Natural killer cell treated with Interleukin-12 subunit alpha and Interleukin-12 subunit beta and Interleukin-15 and Interleukin-18, amount 100 ng/mL, for 72 hours (primary cell): ENCODE measurements around the gene C3orf38. TPM values are rescaled to one million over a fixed set of nuclear protein-coding genes. Genes with fewer than 3 reads are reported as not detected.
"Not testable (repeated sequence)": the region's sequence is repeated elsewhere in the genome, so short reads cannot be mapped to it uniquely, and the experiment has no call there.

Source experiments
- ATAC-seq, 2 donors: fragments of 150-1000 bp; cut with Tn5 transposase in 1 of 2; sonication (Bioruptor Pico), chemical (Tn5 transposase) in 1 of 2; 2 replicates each; pipeline ENCODE4 v1.10.0; 2021
- DNase-seq: peaks from one replicate; pipeline ENCODE4 v3.0.0; 2022; ENCODE audit warnings: low spot score
- H3K27ac Mint-ChIP-seq, 2 donors: 1 replicate in 1 of 2; 2 replicates in 1 of 2; pipeline ENCODE4 v1.8.0; 2022; ENCODE audit warnings: mixed read lengths in 2 of 2, mild to moderate bottlenecking in 1 of 2, moderate library complexity in 1 of 2
- H3K27me3 Mint-ChIP-seq, 2 donors: 1 replicate in 1 of 2; 2 replicates in 1 of 2; pipeline ENCODE4 v1.8.0; 2022; ENCODE audit warnings: mixed read lengths in 2 of 2
- H3K36me3 Mint-ChIP-seq: one replicate; pipeline ENCODE4 v1.8.0; 2022; ENCODE audit warnings: mixed read lengths
- H3K4me1 Mint-ChIP-seq, 2 donors: 1 replicate in 1 of 2; 2 replicates in 1 of 2; pipeline ENCODE4 v1.8.0; 2022; ENCODE audit warnings: low read depth in 2 of 2, mixed read lengths in 2 of 2, mild to moderate bottlenecking in 1 of 2
- H3K4me3 Mint-ChIP-seq: one replicate; pipeline ENCODE4 v1.8.0; 2022; ENCODE audit warnings: mixed read lengths
- H3K9me3 Mint-ChIP-seq: 2 replicates; pipeline ENCODE4 v1.8.0; 2022; ENCODE audit warnings: mixed read lengths
- total RNA-seq, 2 donors: library from RNA; stranded (reverse); gene quantifications; one replicate each; pipeline ENCODE4 v1.2.3, GENCODE V29; 2022

Gene C3orf38
- total RNA-seq, result 10 to 100 TPM; 22.5 to 35.1 TPM

DNA sequence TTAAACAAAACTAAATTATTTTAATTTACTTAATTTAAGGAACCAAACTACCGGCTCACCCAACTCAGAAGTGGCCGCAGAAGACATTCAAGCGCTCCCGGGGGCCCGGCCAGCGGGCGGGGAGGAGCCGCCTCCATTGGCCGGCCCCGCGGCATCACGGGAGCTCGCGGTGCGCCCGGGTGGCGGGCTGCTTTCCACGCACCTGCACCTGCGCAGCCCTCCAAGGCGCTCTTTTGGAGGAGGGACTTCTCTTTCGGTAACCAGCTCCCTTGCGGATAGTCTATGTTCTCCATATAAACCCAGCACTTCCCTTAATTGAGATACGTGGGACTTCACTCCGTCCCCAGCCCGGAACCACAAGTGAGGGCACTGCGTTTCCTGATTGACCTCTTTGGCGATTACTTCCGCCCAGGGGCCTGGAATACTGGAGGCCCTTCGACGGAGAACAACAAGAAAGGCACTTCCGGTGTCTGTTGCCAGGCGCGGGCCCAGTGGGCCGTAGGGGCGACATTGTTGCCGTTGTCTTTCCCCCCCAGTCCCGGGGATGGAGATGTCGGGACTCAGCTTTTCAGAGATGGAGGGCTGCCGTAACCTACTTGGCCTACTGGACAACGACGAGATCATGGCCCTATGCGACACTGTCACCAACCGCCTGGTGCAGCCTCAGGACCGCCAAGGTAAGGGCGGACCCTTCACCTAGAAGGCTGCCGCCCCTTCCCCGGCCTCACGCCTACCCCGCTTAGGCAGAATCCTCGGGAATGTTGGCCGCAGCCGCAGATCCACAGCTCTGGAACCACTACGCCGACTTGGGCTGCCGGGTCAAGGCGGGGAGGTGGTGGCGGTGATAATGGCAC lies at the start of gene C3orf38:
Gene C3orf38, plus strand, starts transcription at position 451 of the 854 bp plus-strand sequence. Its CDS starts 94 bp downstream, at position 545.
- Mint-ChIP-seq H3K9me3 (no peaks in the 10 kb centered on the region), H3K36me3 (no peaks in the 10 kb centered on the region), H3K27me3 (no peaks in the 10 kb centered on the region), H3K4me1 (peaks cover 18 to 29% of the 10 kb centered on the region in 2 donors), H3K27ac (peak within 1 kb of the TSS; percentile 94 to 96), H3K4me3 (peak within 1 kb of the TSS; percentile 96)
- ATAC-seq, result peak; percentile 93 to 95
- DNase-seq, result peak; percentile 87

DNA sequence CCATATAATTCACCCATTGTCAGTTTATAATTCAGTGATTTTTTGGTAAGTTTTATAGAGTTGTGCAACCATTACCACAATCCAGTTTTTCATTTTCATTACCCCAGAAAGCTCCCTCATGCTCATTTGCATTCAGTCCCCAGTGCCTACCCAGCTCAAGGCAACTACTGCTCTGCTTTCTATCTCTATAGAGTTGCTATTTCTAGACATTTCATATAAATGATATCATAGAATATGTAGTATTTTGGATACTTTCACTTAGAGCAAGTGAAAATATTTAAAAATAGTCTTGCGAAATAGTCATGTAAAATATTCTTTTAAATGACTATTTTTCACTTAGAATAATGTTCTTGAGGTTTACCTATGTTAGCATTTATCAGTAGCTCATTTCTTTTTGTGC lies 48.6 kb upstream of the C3orf38 start:
- ATAC-seq (no peak), DNase-seq (no peak)
- no peaks in the 10 kb centered on the region for H3K27me3 Mint-ChIP-seq
- H3K4me3 Mint-ChIP-seq, result no peak overlapping the region
- H3K9me3 Mint-ChIP-seq, result peaks cover 6% of the 10 kb centered on the region
- H3K36me3 Mint-ChIP-seq, result peaks cover 25% of the 10 kb centered on the region
- H3K27ac Mint-ChIP-seq, result no peak overlapping the region
- H3K4me1 Mint-ChIP-seq, result peaks cover 26 to 34% of the 10 kb centered on the region in 2 donors

GRCh38 chr3:88105325-88105724 lies 44.4 kb upstream of the C3orf38 start:
- no peak for ATAC-seq
- H3K4me3 Mint-ChIP-seq, result no peak overlapping the region
- H3K27me3 Mint-ChIP-seq, result no peaks in the 10 kb centered on the region

GRCh38 chr3:88112289-88112688 lies 37.5 kb upstream of the C3orf38 start:
- H3K4me1 Mint-ChIP-seq, result peaks cover 19 to 41% of the 10 kb centered on the region in 2 donors
- no peaks in the 10 kb centered on the region for H3K9me3 Mint-ChIP-seq
- ATAC-seq, result no peak
- H3K36me3 Mint-ChIP-seq, result peaks cover 18% of the 10 kb centered on the region
- DNase-seq, result no peak
- no peak overlapping the region for H3K4me3 Mint-ChIP-seq
- H3K27ac Mint-ChIP-seq, result no peak overlapping the region
- H3K27me3 Mint-ChIP-seq, result no peaks in the 10 kb centered on the region

More at GRCh38 chr3:88105325-88105724, 44.4 kb upstream of the C3orf38 start:
- Mint-ChIP-seq H3K36me3 (peaks cover 6% of the 10 kb centered on the region), H3K27ac (no peak overlapping the region), H3K9me3 (peaks cover 3% of the 10 kb centered on the region), H3K4me1 (peaks cover 26 to 36% of the 10 kb centered on the region in 2 donors)
- no peak for DNase-seq

GRCh38 chr3:88113311-88114162 lies 36.2 kb upstream of the C3orf38 start:
- no peak for DNase-seq
- H3K4me1 Mint-ChIP-seq, result peaks cover 23 to 44% of the 10 kb centered on the region in 2 donors
- H3K36me3 Mint-ChIP-seq, result peaks cover 30% of the 10 kb centered on the region
- H3K4me3 Mint-ChIP-seq, result no peak overlapping the region
- ATAC-seq, result peak; percentile 77 to 85
- no peaks in the 10 kb centered on the region for H3K9me3 Mint-ChIP-seq
- H3K27ac Mint-ChIP-seq, result no peak overlapping the region
- H3K27me3 Mint-ChIP-seq, result no peaks in the 10 kb centered on the region

- no peak overlapping the region for H3K4me3 Mint-ChIP-seq
- ATAC-seq, result peak in 1 of 2 donors; percentile 86
Measured at GRCh38 chr3:88114878-88115549, 34.7 kb upstream of the C3orf38 start.

GRCh38 chr3:88117683-88118082 lies 32.1 kb upstream of the C3orf38 start:
- ATAC-seq (no peak), DNase-seq (no peak)
- H3K4me1 Mint-ChIP-seq, result peaks cover 27 to 45% of the 10 kb centered on the region in 2 donors
- H3K27me3 Mint-ChIP-seq, result no peaks in the 10 kb centered on the region
- H3K36me3 Mint-ChIP-seq, result peaks cover 31% of the 10 kb centered on the region
- H3K9me3 Mint-ChIP-seq, result no peaks in the 10 kb centered on the region
- H3K27ac Mint-ChIP-seq, result no peak overlapping the region
- no peak overlapping the region for H3K4me3 Mint-ChIP-seq

More at GRCh38 chr3:88114878-88115549, 34.7 kb upstream of the C3orf38 start:
- Mint-ChIP-seq H3K4me1 (peaks cover 18 to 39% of the 10 kb centered on the region in 2 donors), H3K9me3 (no peaks in the 10 kb centered on the region), H3K27ac (peak overlapping the region; percentile 4 to 61), H3K27me3 (no peaks in the 10 kb centered on the region), H3K36me3 (peaks cover 31% of the 10 kb centered on the region)
- no peak for DNase-seq

- H3K9me3 Mint-ChIP-seq, H3K27ac Mint-ChIP-seq, H3K27me3 Mint-ChIP-seq, H3K4me3 Mint-ChIP-seq, ATAC-seq, DNase-seq: not testable (repeated sequence)
- peaks cover 31% of the 10 kb centered on the region for H3K36me3 Mint-ChIP-seq
- peaks cover 28 to 41% of the 10 kb centered on the region in 2 donors for H3K4me1 Mint-ChIP-seq
Measured at GRCh38 chr3:88118603-88119002, 31.2 kb upstream of the C3orf38 start.

- no peaks in the 10 kb centered on the region for H3K27me3 Mint-ChIP-seq
- H3K36me3 Mint-ChIP-seq, result peaks cover under 1% of the 10 kb centered on the region
- H3K27ac Mint-ChIP-seq, result no peak overlapping the region
- peaks cover 16% of the 10 kb centered on the region in 2 donors for H3K4me1 Mint-ChIP-seq
- no peak overlapping the region for H3K4me3 Mint-ChIP-seq
- no peak for DNase-seq
- no peak for ATAC-seq
- H3K9me3 Mint-ChIP-seq, result no peaks in the 10 kb centered on the region
Measured at GRCh38 chr3:88123526-88123925, 26.2 kb upstream of the C3orf38 start.

DNA sequence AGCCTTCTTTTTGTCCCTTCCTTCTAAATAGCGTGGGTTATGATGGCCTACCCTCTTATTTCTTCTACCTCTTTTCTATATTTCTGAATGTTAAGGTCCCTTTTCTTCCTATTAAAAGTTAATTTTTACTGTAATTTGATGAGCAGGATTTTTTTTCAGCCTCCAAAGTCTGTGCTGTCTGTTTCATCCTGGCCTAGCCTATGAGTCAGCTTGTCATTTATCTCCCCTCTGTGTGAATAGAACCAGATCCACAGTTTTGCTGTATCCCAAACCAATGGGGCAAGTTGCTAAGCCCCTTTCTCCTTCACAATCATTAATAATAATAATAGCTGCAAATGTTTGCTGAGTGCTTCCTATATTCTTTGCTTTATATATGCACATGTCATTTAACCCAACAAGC lies 18.1 kb upstream of the C3orf38 start:
- Mint-ChIP-seq H3K9me3 (no peaks in the 10 kb centered on the region), H3K27ac (no peak overlapping the region), H3K36me3 (peaks cover 9% of the 10 kb centered on the region), H3K4me3 (no peak overlapping the region), H3K27me3 (no peaks in the 10 kb centered on the region), H3K4me1 (peaks cover 4 to 9% of the 10 kb centered on the region in 2 donors)
- ATAC-seq (no peak), DNase-seq (no peak)

DNA sequence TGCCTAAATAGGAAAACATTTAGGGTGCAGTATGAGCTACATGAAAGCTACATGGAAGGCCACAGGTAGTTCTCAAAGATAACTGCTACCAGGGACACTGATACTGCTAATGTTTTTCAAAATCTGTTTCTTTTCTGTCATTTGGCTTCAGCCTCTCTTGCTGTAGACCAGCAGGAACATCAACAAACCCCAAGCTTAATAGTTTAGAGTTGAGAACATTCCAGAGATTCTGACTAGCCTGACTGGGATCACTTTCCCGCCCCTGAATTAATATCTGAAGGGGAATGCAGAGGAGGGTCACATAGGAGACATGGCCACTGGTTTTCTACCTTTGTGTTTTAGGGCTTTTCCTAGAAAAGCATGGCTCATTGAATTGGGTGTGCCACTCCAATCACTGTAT lies 16.9 kb upstream of the C3orf38 start:
- H3K4me1 Mint-ChIP-seq, result no peaks in the 10 kb centered on the region
- DNase-seq (no peak), ATAC-seq (no peak)
- H3K27me3 Mint-ChIP-seq, result no peaks in the 10 kb centered on the region
- H3K4me3 Mint-ChIP-seq, result no peak overlapping the region
- H3K9me3 Mint-ChIP-seq, result no peaks in the 10 kb centered on the region
- H3K36me3 Mint-ChIP-seq, result peaks cover 11% of the 10 kb centered on the region
- no peak overlapping the region for H3K27ac Mint-ChIP-seq

DNA sequence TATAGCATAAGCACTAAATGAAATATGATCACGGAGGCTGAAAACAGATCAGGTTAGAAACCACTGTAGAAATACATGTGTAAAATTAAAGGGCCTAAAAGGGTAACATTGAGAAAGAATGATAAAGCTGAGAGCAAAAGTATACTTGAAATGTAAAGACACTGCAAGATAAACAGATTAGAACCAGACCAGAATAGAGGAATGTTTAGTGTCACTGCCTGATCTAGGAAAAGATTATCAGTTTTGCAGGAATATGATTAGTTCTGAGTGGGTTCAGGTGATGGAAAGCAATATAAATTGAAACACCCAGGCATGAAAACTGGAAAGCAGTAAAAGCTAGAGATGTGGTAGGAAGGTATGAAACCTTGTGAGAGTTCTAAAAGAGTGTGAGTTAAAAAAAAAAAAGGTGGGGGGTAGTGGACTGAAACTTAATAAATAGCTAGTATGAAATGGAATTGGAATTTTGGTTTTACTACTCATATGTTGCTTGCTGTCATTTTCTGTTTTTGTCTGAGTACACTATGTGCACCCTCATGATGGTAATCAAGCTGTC lies 16.0 kb upstream of the C3orf38 start:
- no peak overlapping the region for H3K27ac Mint-ChIP-seq
- H3K4me3 Mint-ChIP-seq, result no peak overlapping the region
- H3K27me3 Mint-ChIP-seq, result no peaks in the 10 kb centered on the region
- ATAC-seq (no peak), DNase-seq (no peak)
- no peaks in the 10 kb centered on the region for H3K4me1 Mint-ChIP-seq
- no peaks in the 10 kb centered on the region for H3K9me3 Mint-ChIP-seq
- H3K36me3 Mint-ChIP-seq, result peaks cover 12% of the 10 kb centered on the region

DNA sequence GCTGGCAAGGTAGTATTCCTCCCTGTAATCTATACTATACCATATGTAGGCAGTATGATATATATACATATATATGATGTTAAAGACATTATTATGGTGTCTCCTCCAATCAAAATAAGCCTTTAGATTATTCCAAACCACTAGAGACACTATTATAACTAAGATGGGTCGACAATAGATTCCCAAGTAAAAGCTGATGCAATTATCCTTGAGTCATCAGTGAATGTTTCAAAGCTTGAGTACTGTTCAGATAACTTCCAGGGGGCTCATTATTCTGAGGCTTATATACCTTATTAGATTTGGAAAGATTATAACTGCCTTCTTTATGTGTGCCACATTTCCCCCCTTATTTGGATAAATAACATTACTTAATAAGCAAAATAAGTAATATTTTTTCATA lies 11.9 kb upstream of the C3orf38 start:
- Mint-ChIP-seq H3K27ac (no peak overlapping the region), H3K27me3 (no peaks in the 10 kb centered on the region), H3K9me3 (no peaks in the 10 kb centered on the region), H3K4me3 (no peak overlapping the region), H3K36me3 (peaks cover 27% of the 10 kb centered on the region), H3K4me1 (peaks cover 3 to 5% of the 10 kb centered on the region in 2 donors)
- DNase-seq (no peak), ATAC-seq (no peak)
